Thyroid gland (tissue), 4 donors: ENCODE data around the gene SSR2. TPM values are rescaled to one million over a fixed set of nuclear protein-coding genes. Genes with fewer than 3 reads are reported as not detected.

Source experiments
- DNase-seq, 2 donors: peaks; one replicate each; pipeline ENCODE4 v3.0.0-alpha.2; 2019
- H3K27ac ChIP-seq, 3 donors: fragments of 200-600 bp; sonication (generic); 1 replicate in 2 of 3; 2 replicates in 1 of 3; pipeline ENCODE4 v1.5.1; 2016 to 2019; ENCODE audit warnings: mild to moderate bottlenecking in 1 of 3, moderate library complexity in 1 of 3
- H3K27me3 ChIP-seq: fragments of 200-600 bp; sonication (generic); one replicate; pipeline ENCODE4 v1.5.1; 2019
- H3K36me3 ChIP-seq, 2 donors: fragments of 200-600 bp; sonication (generic); one replicate each; pipeline ENCODE4 v1.5.1; 2016 to 2019
- H3K4me1 ChIP-seq, 2 donors: fragments of 200-600 bp; sonication (generic); one replicate each; pipeline ENCODE4 v1.5.1; 2017 to 2019
- H3K4me3 ChIP-seq, 3 donors: fragments of 200-600 bp; sonication (generic); replicated peaks in 1 of 3; 1 replicate in 2 of 3; 2 replicates in 1 of 3; pipeline ENCODE4 v1.5.1; 2016; ENCODE audit warnings: mild to moderate bottlenecking in 1 of 3
- H3K9me3 ChIP-seq: fragments of 200-600 bp; sonication (generic); one replicate; pipeline ENCODE4 v1.5.1; 2017
- CTCF ChIP-seq, 6 experiments: fragments of 200-600 bp in 3 of 6; fragments of 450-650 bp in 3 of 6; sonication (generic) in 3 of 6; IDR thresholded peaks; one replicate each; pipeline ENCODE4 v1.5.1; 2016 to 2019; ENCODE audit warnings: antibody characterized with exemption in 6 of 6, mild to moderate bottlenecking in 2 of 6, inconsistent platforms in 1 of 6, moderate library complexity in 1 of 6
- POLR2A ChIP-seq, 2 donors: fragments of 450-650 bp; IDR thresholded peaks; one replicate each; pipeline ENCODE4 v1.6.1; 2017; ENCODE audit warnings: antibody characterized with exemption in 2 of 2, mild to moderate bottlenecking in 2 of 2, moderate library complexity in 1 of 2
- WGBS, 2 donors: methylation state at CpG; one replicate each; pipeline ENCODE4 v1.1.5; 2017; 5-methylcytosine and 5-hydroxymethylcytosine counted together
- intact Hi-C: fragments of 100-400 bp; cut with DNase I; formaldehyde crosslinking; loops from one replicate; pipeline ENCODE4 v1.15.1; 2023
- total RNA-seq, 4 donors: library from RNA; depleted of rRNA; stranded (reverse); fragments of >200 nt; gene quantifications; one replicate each; pipeline ENCODE4 v1.2.3, GENCODE V29; 2016

The SSR2 gene
- total RNA-seq, 4 donors from 2014 or later: 78.6 to 193 (median 130) TPM

- no peak overlapping the region for H3K27ac ChIP-seq
- DNase-seq: no peak
- peaks cover 24 to 38% of the 10 kb centered on the region in 2 donors for H3K4me1 ChIP-seq
- 93 to 96% methylated on average over 1 of the region's 1 CpG for WGBS, 2 donors
- H3K27me3 ChIP-seq: no peaks in the 10 kb centered on the region
- no peak overlapping the region for H3K4me3 ChIP-seq
- intact Hi-C loops: no loop called here
- no peaks in the 10 kb centered on the region for H3K36me3 ChIP-seq
- no peaks in the 10 kb centered on the region for H3K9me3 ChIP-seq
- TF ChIP-seq POLR2A (IDR thresholded peaks at IDR 0.05) (no peak), CTCF (IDR thresholded peaks at IDR 0.05) (no peak)
Measured at GRCh38 chr1:155999964-156000363, 20.8 kb downstream of the SSR2 start.

GRCh38 chr1:155996166-155996565 is 24.6 kb downstream of the SSR2 start:
- no peak for TF ChIP-seq CTCF (IDR thresholded peaks at IDR 0.05)
- no peak for TF ChIP-seq POLR2A (IDR thresholded peaks at IDR 0.05)
- no peak overlapping the region for H3K4me3 ChIP-seq
- no peak for DNase-seq
- 50 to 62% methylated on average over 2 of the region's 2 CpGs for WGBS, 2 donors
- no peaks in the 10 kb centered on the region for H3K36me3 ChIP-seq
- intact Hi-C loops: no loop called here
- H3K4me1 ChIP-seq: peaks cover 3 to 7% of the 10 kb centered on the region in 2 donors
- H3K27me3 ChIP-seq: no peaks in the 10 kb centered on the region
- no peak overlapping the region for H3K27ac ChIP-seq
- no peaks in the 10 kb centered on the region for H3K9me3 ChIP-seq

- DNase-seq: no peak
- Histone ChIP-seq H3K27me3 (no peaks in the 10 kb centered on the region), H3K4me3 (no peak overlapping the region), H3K27ac (no peak overlapping the region), H3K4me1 (peaks cover 0 to 8% of the 10 kb centered on the region in 2 donors), H3K9me3 (no peaks in the 10 kb centered on the region), H3K36me3 (no peaks in the 10 kb centered on the region)
- TF ChIP-seq POLR2A (IDR thresholded peaks at IDR 0.05): no peak
- TF ChIP-seq CTCF (IDR thresholded peaks at IDR 0.05): no peak
- intact Hi-C loops: no loop called here
- WGBS, 2 donors: 66 to 88% methylated on average over 2 to 3 of the region's 3 CpGs
Measured at GRCh38 chr1:155993595-155993994, 27.2 kb downstream of the SSR2 start.

- DNase-seq: no peak
- intact Hi-C loops: loop anchor here (2.0 kb wide), 1 partner anchor 53 kb away; no protein-coding TSS in a partner anchor
Measured at GRCh38 chr1:155990005-155990739, 30.6 kb downstream of the SSR2 start.

More at GRCh38 chr1:155990005-155990739, 30.6 kb downstream of the SSR2 start:
- no peaks in the 10 kb centered on the region for H3K36me3 ChIP-seq
- H3K27ac ChIP-seq: no peak overlapping the region
- 89 to 90% methylated on average over 6 of the region's 6 CpGs for WGBS, 2 donors
- no peak overlapping the region for H3K4me3 ChIP-seq
- H3K9me3 ChIP-seq: no peaks in the 10 kb centered on the region
- peaks cover 0 to 8% of the 10 kb centered on the region in 2 donors for H3K4me1 ChIP-seq
- TF ChIP-seq POLR2A (IDR thresholded peaks at IDR 0.05) (no peak), CTCF (IDR thresholded peaks at IDR 0.05) (no peak)
- H3K27me3 ChIP-seq: no peaks in the 10 kb centered on the region
